ENCODE results near the gene NDRG2.
"Not testable (repeated sequence)": the region's sequence is repeated elsewhere in the genome, so short reads cannot be mapped to it uniquely, and the experiment has no call there.

DNA sequence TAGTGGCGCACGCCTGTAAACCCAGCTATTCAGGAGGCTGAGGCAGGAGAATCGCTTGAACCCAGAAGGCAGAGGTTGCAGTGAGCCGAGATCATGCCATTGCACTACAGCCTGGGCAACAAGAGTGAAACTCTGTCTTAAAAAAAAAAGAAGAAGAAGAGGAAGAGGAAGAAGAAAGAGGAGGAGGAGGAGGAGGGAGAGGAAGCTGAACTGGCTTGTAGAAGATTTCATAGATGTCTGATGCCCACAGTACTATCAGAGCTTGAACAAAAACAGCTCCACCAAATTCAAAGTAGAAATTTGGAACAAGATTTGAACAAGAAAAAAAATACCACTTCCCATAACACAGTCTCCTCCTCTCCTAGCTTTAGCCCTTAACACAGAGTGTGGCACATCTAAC is 39.2 kb downstream of the NDRG2 start:
- not testable (repeated sequence) for TF ChIP-seq POLR2A, POLR2AphosphoS5 (IDR thresholded peaks at IDR 0.05)
- TF ChIP-seq, protein P1, sequence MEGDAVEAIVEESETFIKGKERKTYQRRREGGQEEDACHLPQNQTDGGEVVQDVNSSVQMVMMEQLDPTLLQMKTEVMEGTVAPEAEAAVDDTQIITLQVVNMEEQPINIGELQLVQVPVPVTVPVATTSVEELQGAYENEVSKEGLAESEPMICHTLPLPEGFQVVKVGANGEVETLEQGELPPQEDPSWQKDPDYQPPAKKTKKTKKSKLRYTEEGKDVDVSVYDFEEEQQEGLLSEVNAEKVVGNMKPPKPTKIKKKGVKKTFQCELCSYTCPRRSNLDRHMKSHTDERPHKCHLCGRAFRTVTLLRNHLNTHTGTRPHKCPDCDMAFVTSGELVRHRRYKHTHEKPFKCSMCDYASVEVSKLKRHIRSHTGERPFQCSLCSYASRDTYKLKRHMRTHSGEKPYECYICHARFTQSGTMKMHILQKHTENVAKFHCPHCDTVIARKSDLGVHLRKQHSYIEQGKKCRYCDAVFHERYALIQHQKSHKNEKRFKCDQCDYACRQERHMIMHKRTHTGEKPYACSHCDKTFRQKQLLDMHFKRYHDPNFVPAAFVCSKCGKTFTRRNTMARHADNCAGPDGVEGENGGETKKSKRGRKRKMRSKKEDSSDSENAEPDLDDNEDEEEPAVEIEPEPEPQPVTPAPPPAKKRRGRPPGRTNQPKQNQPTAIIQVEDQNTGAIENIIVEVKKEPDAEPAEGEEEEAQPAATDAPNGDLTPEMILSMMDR (IDR thresholded peaks at IDR 0.05) = not testable (repeated sequence)
